Left ventricle myocardium inferior (tissue), 1 donor: ENCODE data around the gene FBN1. TPM values are rescaled to one million over a fixed set of nuclear protein-coding genes. Genes with fewer than 3 reads are reported as not detected.

ENCODE experiments used
- DNase-seq: peaks from one replicate; pipeline ENCODE4 v3.0.0-alpha.2; 2020
- H3K27ac ChIP-seq: fragments of 200-600 bp; replicated peaks from 2 replicates; pipeline ENCODE4 v1.8.0; 2021
- H3K27me3 ChIP-seq: fragments of 200-600 bp; 2 replicates; pipeline ENCODE4 v1.8.0; 2021; ENCODE audit warnings: low read depth
- H3K36me3 ChIP-seq: fragments of 200-600 bp; 2 replicates; pipeline ENCODE4 v1.8.0; 2021
- H3K4me1 ChIP-seq: fragments of 200-600 bp; 2 replicates; pipeline ENCODE4 v1.8.0; 2021
- H3K4me3 ChIP-seq: fragments of 200-600 bp; 2 replicates; pipeline ENCODE4 v1.8.0; 2021; ENCODE audit warnings: mild to moderate bottlenecking, moderate library complexity
- H3K9me3 ChIP-seq: fragments of 200-600 bp; replicated peaks from 2 replicates; pipeline ENCODE4 v1.8.0; 2021
- intact Hi-C: fragments of 100-400 bp; cut with micrococcal nuclease; formaldehyde crosslinking; loops from one replicate; pipeline ENCODE4 v1.11.0; 2022
- total RNA-seq: library from RNA; stranded (reverse); fragmentation: NEBNext Ultra II Directional; extraction: Animal tissue kit (Norgen Biotek cat#: 25700); gene quantifications from one replicate; pipeline ENCODE4 v1.2.1, GENCODE V29; 2021
- TF ChIP-seq, protein P1 (sequence below): fragments of 200-600 bp; IDR thresholded peaks from 2 replicates; pipeline ENCODE4 v1.8.0; 2021; ENCODE audit warnings: antibody characterized with exemption, mild to moderate bottlenecking, borderline replicate concordance
- donor health status: DM: no; HTN: yes; CAD: no; lungs with severe emphysema.

FBN1 gene
- total RNA-seq, 1 donor from 2014 or later: 45.5 TPM

- TF ChIP-seq, protein P1, sequence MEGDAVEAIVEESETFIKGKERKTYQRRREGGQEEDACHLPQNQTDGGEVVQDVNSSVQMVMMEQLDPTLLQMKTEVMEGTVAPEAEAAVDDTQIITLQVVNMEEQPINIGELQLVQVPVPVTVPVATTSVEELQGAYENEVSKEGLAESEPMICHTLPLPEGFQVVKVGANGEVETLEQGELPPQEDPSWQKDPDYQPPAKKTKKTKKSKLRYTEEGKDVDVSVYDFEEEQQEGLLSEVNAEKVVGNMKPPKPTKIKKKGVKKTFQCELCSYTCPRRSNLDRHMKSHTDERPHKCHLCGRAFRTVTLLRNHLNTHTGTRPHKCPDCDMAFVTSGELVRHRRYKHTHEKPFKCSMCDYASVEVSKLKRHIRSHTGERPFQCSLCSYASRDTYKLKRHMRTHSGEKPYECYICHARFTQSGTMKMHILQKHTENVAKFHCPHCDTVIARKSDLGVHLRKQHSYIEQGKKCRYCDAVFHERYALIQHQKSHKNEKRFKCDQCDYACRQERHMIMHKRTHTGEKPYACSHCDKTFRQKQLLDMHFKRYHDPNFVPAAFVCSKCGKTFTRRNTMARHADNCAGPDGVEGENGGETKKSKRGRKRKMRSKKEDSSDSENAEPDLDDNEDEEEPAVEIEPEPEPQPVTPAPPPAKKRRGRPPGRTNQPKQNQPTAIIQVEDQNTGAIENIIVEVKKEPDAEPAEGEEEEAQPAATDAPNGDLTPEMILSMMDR: no peak
- DNase-seq: no peak
- Histone ChIP-seq H3K4me3 (no peak overlapping the region), H3K27me3 (no peaks in the 10 kb centered on the region), H3K36me3 (peaks cover 66% of the 10 kb centered on the region), H3K27ac (peak overlapping the region; percentile 37), H3K4me1 (no peaks in the 10 kb centered on the region), H3K9me3 (no peaks in the 10 kb centered on the region)
- intact Hi-C loops: no loop called here
These were observed 151.7 kb downstream of the FBN1 start for GRCh38 chr15:48493763-48494225.

- Histone ChIP-seq H3K27ac (peak overlapping the region; percentile 49), H3K4me1 (no peaks in the 10 kb centered on the region)
- intact Hi-C loops: no loop called here
These were observed 152.3 kb downstream of the FBN1 start for GRCh38 chr15:48493084-48493762.

GRCh38 chr15:48486228-48486627 is 159.3 kb downstream of the FBN1 start:
- intact Hi-C loops: no loop called here
- peaks cover 82% of the 10 kb centered on the region for H3K36me3 ChIP-seq
- H3K27ac ChIP-seq: no peak overlapping the region
- TF ChIP-seq, protein P1: no peak
- no peak for DNase-seq
- H3K27me3 ChIP-seq: no peaks in the 10 kb centered on the region
- H3K4me1 ChIP-seq: no peaks in the 10 kb centered on the region
- H3K4me3 ChIP-seq: no peak overlapping the region
- H3K9me3 ChIP-seq: no peaks in the 10 kb centered on the region

More at GRCh38 chr15:48493084-48493762, 152.3 kb downstream of the FBN1 start:
- TF ChIP-seq, protein P1: no peak
- no peak for DNase-seq
- Histone ChIP-seq H3K4me3 (no peak overlapping the region), H3K36me3 (peaks cover 66% of the 10 kb centered on the region), H3K9me3 (no peaks in the 10 kb centered on the region), H3K27me3 (no peaks in the 10 kb centered on the region)

DNA sequence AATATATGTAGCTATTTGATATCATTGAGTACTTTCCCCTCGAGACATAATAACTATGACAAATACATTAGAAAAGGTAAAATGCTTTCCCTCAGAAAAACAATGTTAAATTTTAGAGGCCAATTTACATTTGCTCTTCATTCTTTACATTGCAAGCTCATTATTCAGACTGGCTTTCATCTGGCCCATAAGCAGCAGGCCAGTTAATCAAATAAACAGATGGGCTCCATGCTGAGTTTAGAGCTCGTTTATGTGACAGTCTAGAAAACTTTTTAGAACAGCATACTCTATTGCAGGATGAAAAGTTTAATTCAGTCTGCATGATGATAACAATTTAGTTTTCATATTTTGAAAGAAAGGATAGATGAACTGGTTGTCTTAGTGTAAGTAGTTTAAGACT is 163.7 kb downstream of the FBN1 start:
- Histone ChIP-seq H3K4me1 (no peaks in the 10 kb centered on the region), H3K9me3 (no peaks in the 10 kb centered on the region), H3K4me3 (no peak overlapping the region), H3K27me3 (no peaks in the 10 kb centered on the region), H3K36me3 (peaks cover 53% of the 10 kb centered on the region), H3K27ac (no peak overlapping the region)
- intact Hi-C loops: no loop called here
- TF ChIP-seq, protein P1: no peak
- no peak for DNase-seq

DNA sequence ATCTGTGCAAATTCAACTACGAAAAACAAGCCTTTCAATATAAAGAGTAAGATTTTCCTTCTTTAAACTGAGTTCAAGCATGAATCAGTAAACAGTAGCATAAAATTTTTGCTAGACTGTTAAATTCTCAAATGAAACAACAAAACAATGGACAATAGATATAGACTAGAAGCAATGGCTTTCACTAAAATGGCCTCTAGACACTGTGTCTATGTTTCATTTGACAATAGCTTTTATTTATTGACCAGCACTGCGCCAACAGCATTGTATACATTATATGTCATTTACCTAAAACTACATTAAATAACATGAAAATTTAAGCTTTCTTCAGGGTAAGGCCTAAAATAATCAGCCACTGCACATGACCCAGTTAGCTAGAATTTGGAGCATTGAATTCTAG is 165.8 kb downstream of the FBN1 start:
- Histone ChIP-seq H3K27me3 (no peaks in the 10 kb centered on the region), H3K36me3 (peaks cover 33% of the 10 kb centered on the region), H3K27ac (no peak overlapping the region), H3K4me1 (no peaks in the 10 kb centered on the region), H3K9me3 (no peaks in the 10 kb centered on the region), H3K4me3 (no peak overlapping the region)
- no peak for DNase-seq
- TF ChIP-seq, protein P1: no peak
- intact Hi-C loops: loop anchor here (10.0 kb wide), 1 partner anchor 125 kb away; no protein-coding TSS in a partner anchor
